ENCODE results near the gene STX12.
"Not testable (repeated sequence)": the region's sequence is repeated elsewhere in the genome, so short reads cannot be mapped to it uniquely, and the experiment has no call there.

The STX12 gene

GRCh38 chr1:27865821-27866220, 92.8 kb downstream of the STX12 start:
- no peaks in the 10 kb centered on the region for H3K36me3 ChIP-seq (ENCODE audit: control insufficient read depth, insufficient read depth, low read length)
- WGBS, 2 experiments = 95 to 96% methylated on average over 10 of the region's 10 CpGs
- no peaks in the 10 kb centered on the region for H3K9me3 ChIP-seq (ENCODE audit: control insufficient read depth, low read length)
- H3K27ac ChIP-seq (ENCODE audit: insufficient read depth, low read depth, low read length, poor library complexity, severe bottlenecking) = no peak overlapping the region
- peaks cover 8% of the 10 kb centered on the region for H3K4me1 ChIP-seq (ENCODE audit: control insufficient read depth, insufficient read depth, low read length)
- H3K27me3 ChIP-seq (ENCODE audit: control insufficient read depth, insufficient read depth, low read length, poor library complexity, severe bottlenecking) = no peaks in the 10 kb centered on the region
- no peak overlapping the region for H3K4me3 ChIP-seq (ENCODE audit: insufficient read depth, low read depth, low read length)

GRCh38 chr1:27868556-27868931, 95.5 kb downstream of the STX12 start:
- H3K4me1 ChIP-seq (ENCODE audit: control insufficient read depth, insufficient read depth, low read length) = peaks cover 6% of the 10 kb centered on the region
- H3K27ac ChIP-seq (ENCODE audit: insufficient read depth, low read depth, low read length, poor library complexity, severe bottlenecking) = no peak overlapping the region
- peaks cover 11% of the 10 kb centered on the region for H3K27me3 ChIP-seq (ENCODE audit: control insufficient read depth, insufficient read depth, low read length, poor library complexity, severe bottlenecking)
- no peak overlapping the region for H3K4me3 ChIP-seq (ENCODE audit: insufficient read depth, low read depth, low read length)
- H3K9me3 ChIP-seq (ENCODE audit: control insufficient read depth, low read length) = no peaks in the 10 kb centered on the region
- no peaks in the 10 kb centered on the region for H3K36me3 ChIP-seq (ENCODE audit: control insufficient read depth, insufficient read depth, low read length)
- 93% methylated on average over 11 of the region's 11 CpGs for WGBS, 2 experiments

GRCh38 chr1:27868932-27869718, 96.1 kb downstream of the STX12 start:
- Histone ChIP-seq H3K27ac (ENCODE audit: insufficient read depth, low read depth, low read length, poor library complexity, severe bottlenecking) (no peak overlapping the region), H3K4me1 (ENCODE audit: control insufficient read depth, insufficient read depth, low read length) (peaks cover 6% of the 10 kb centered on the region), H3K27me3 (ENCODE audit: control insufficient read depth, insufficient read depth, low read length, poor library complexity, severe bottlenecking) (peaks cover 11% of the 10 kb centered on the region), H3K36me3 (ENCODE audit: control insufficient read depth, insufficient read depth, low read length) (no peaks in the 10 kb centered on the region), H3K9me3 (ENCODE audit: control insufficient read depth, low read length) (no peaks in the 10 kb centered on the region), H3K4me3 (ENCODE audit: insufficient read depth, low read depth, low read length) (no peak overlapping the region)
- WGBS, 2 experiments = 84 to 85% methylated on average over 16 of the region's 16 CpGs

GRCh38 chr1:27869719-27870085, 96.7 kb downstream of the STX12 start:
- WGBS, 2 experiments = 93 to 100% methylated on average over 1 of the region's 1 CpG
- H3K9me3 ChIP-seq (ENCODE audit: control insufficient read depth, low read length) = no peaks in the 10 kb centered on the region
- H3K27ac ChIP-seq (ENCODE audit: insufficient read depth, low read depth, low read length, poor library complexity, severe bottlenecking) = no peak overlapping the region
- H3K36me3 ChIP-seq (ENCODE audit: control insufficient read depth, insufficient read depth, low read length) = no peaks in the 10 kb centered on the region
- H3K4me1 ChIP-seq (ENCODE audit: control insufficient read depth, insufficient read depth, low read length) = peaks cover 6% of the 10 kb centered on the region
- H3K4me3 ChIP-seq (ENCODE audit: insufficient read depth, low read depth, low read length) = no peak overlapping the region
- H3K27me3 ChIP-seq (ENCODE audit: control insufficient read depth, insufficient read depth, low read length, poor library complexity, severe bottlenecking) = peaks cover 11% of the 10 kb centered on the region

- not testable (repeated sequence) for H3K4me3 ChIP-seq (ENCODE audit: insufficient read depth, low read depth, low read length); H3K9me3 ChIP-seq (ENCODE audit: control insufficient read depth, low read length); H3K27ac ChIP-seq (ENCODE audit: insufficient read depth, low read depth, low read length, poor library complexity, severe bottlenecking); H3K36me3 ChIP-seq (ENCODE audit: control insufficient read depth, insufficient read depth, low read length); H3K4me1 ChIP-seq (ENCODE audit: control insufficient read depth, insufficient read depth, low read length)
- H3K27me3 ChIP-seq (ENCODE audit: control insufficient read depth, insufficient read depth, low read length, poor library complexity, severe bottlenecking) = peaks cover 11% of the 10 kb centered on the region
- 88 to 96% methylated on average over 7 of the region's 7 CpGs for WGBS, 2 experiments
These were observed 98.1 kb downstream of the STX12 start for GRCh38 chr1:27871076-27871475.

- Histone ChIP-seq H3K4me1 (ENCODE audit: control insufficient read depth, insufficient read depth, low read length) (peaks cover 6% of the 10 kb centered on the region), H3K9me3 (ENCODE audit: control insufficient read depth, low read length) (no peaks in the 10 kb centered on the region), H3K4me3 (ENCODE audit: insufficient read depth, low read depth, low read length) (peak within 1 kb of the TSS; percentile 63), H3K27me3 (ENCODE audit: control insufficient read depth, insufficient read depth, low read length, poor library complexity, severe bottlenecking) (peaks cover 11% of the 10 kb centered on the region), H3K36me3 (ENCODE audit: control insufficient read depth, insufficient read depth, low read length) (no peaks in the 10 kb centered on the region), H3K27ac (ENCODE audit: insufficient read depth, low read depth, low read length, poor library complexity, severe bottlenecking) (no peak within 1 kb of the TSS)
- whole genome bisulfite sequencing, 2 experiments = 10 to 11% methylated on average over 53 of the region's 53 CpGs
These were observed 99.2 kb downstream of the STX12 start, which contains the start of gene THEMIS2 for GRCh38 chr1:27872059-27872801. Gene THEMIS2, plus strand, starts transcription at chr1:27872544. Its CDS starts 28 bp downstream, at chr1:27872572.

- Histone ChIP-seq H3K4me3 (ENCODE audit: insufficient read depth, low read depth, low read length) (peak overlapping the region; percentile 63), H3K27me3 (ENCODE audit: control insufficient read depth, insufficient read depth, low read length, poor library complexity, severe bottlenecking) (peaks cover 11% of the 10 kb centered on the region), H3K9me3 (ENCODE audit: control insufficient read depth, low read length) (no peaks in the 10 kb centered on the region), H3K27ac (ENCODE audit: insufficient read depth, low read depth, low read length, poor library complexity, severe bottlenecking) (no peak overlapping the region), H3K4me1 (ENCODE audit: control insufficient read depth, insufficient read depth, low read length) (peaks cover 6% of the 10 kb centered on the region), H3K36me3 (ENCODE audit: control insufficient read depth, insufficient read depth, low read length) (no peaks in the 10 kb centered on the region)
- WGBS, 2 experiments = 20 to 22% methylated on average over 38 of the region's 38 CpGs
These were observed 100.0 kb downstream of the STX12 start for GRCh38 chr1:27872802-27873551.

GRCh38 chr1:27873671-27874384, 100.8 kb downstream of the STX12 start:
- Histone ChIP-seq H3K27me3 (ENCODE audit: control insufficient read depth, insufficient read depth, low read length, poor library complexity, severe bottlenecking) (peaks cover 11% of the 10 kb centered on the region), H3K9me3 (ENCODE audit: control insufficient read depth, low read length) (no peaks in the 10 kb centered on the region), H3K36me3 (ENCODE audit: control insufficient read depth, insufficient read depth, low read length) (no peaks in the 10 kb centered on the region), H3K4me1 (ENCODE audit: control insufficient read depth, insufficient read depth, low read length) (peaks cover 6% of the 10 kb centered on the region), H3K4me3 (ENCODE audit: insufficient read depth, low read depth, low read length) (no peak overlapping the region), H3K27ac (ENCODE audit: insufficient read depth, low read depth, low read length, poor library complexity, severe bottlenecking) (no peak overlapping the region)
- WGBS, 2 experiments = 87 to 89% methylated on average over 16 of the region's 16 CpGs

All from ectodermal cell (in vitro differentiated cells).